GM18520 (cell line): ENCODE data around the gene SH3RF3.
"Not testable (repeated sequence)": the region's sequence is repeated elsewhere in the genome, so short reads cannot be mapped to it uniquely, and the experiment has no call there.

Source experiments
- ATAC-seq: cut with Tn5 transposase; IDR thresholded peaks from one replicate; pipeline ENCODE4 v1.9.1; 2021; ENCODE audit not compliant: unreplicated experiment

Gene SH3RF3

DNA sequence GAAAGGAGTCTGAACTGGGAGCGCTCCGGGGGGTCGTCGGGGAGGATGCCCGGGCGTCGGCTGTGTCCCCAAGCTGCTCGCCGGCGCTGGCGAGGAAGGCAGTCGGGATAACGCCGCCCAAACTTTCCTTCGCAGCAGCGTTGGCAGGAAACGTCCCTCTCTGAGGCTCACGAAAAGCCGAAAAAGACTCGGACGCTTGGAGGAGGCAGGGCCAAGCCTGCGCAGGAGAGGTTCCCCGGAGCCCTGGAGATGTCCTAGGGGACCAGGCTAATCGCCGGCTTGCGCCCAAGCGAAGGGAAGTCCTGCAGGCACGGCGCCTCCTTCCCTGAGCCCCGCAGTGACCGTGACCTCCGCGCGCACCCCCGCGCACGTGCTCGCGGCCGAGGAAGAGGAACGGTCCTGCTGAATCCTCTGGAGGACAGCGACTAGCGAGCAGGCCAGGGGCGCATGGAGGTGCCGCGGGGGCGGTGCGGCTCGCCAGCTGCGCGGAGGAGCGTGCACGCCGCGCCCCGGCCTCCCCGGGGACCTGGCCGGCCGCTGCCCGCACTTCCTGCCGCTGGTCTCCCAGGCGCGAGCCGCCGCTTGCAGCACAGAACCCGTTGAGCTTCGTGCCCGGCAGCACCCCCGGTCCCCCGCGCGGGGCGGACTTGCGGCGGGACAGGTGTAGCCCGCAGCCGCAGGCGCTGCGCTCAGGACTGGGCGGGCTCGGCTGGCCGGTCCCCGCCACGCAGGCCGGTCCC is at the start of gene SH3RF3:
TSS of gene SH3RF3 (plus strand) at position 590 of the 740 bp plus-strand sequence.
- ATAC-seq, result no peak

DNA sequence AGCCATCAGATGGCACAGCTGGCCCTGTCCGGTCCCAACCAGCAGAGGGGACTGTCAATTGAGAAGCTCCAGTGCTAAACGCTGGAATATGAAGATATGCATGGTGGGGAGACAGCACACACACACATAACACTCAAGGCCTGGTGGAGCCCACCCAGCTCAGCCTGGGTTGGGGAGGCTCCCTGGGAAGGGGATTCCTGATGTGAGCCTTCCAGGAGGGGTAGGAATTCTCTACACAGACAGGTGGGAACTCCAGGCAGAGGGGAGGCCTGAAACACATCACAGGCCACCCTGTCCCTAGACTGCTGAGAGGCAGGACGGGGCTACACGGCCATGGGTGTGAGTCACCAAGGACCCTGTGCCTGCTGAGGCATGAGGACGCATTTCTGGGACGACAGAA is 49.4 kb upstream of the SH3RF3 start:
- ATAC-seq, result no peak

DNA sequence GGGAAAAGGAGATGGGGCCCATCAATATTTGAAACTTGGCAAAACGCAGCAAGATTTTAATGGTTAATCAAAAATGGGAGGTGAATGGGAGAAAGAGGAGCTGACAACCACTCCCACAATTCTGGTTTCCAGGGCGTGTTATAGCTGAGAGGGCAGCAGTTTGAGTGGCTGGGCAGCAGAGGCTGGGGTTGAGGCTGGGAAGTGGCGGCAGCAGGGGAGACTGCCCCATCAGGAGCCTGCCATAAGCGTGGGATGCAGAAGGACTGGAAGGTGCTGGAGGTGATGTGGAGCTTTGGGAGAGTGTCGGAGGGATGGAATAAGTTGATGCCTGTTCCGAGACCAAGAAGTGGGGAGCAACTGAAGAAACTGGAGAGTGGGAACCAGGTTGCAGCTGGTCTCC is 48.9 kb upstream of the SH3RF3 start:
- ATAC-seq, result no peak

DNA sequence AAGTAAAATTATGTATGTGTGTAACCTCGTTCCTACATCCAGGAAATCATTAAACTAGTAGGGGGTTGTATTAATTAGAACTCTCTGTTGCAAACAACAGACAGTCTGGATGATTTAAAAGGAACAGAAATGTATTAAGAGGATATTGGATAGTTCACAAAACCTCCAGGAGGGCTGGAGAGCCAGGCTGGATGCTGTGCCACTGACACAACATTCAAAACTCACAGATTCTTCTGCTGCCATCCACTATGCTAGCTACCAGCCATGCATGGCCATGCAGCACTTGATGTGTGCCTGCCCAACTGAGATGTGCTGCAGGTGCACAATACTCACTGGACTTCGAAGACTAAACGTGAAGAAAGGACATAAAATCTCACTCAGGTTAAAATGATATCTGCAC is 48.2 kb upstream of the SH3RF3 start:
- ATAC-seq, result no peak

DNA sequence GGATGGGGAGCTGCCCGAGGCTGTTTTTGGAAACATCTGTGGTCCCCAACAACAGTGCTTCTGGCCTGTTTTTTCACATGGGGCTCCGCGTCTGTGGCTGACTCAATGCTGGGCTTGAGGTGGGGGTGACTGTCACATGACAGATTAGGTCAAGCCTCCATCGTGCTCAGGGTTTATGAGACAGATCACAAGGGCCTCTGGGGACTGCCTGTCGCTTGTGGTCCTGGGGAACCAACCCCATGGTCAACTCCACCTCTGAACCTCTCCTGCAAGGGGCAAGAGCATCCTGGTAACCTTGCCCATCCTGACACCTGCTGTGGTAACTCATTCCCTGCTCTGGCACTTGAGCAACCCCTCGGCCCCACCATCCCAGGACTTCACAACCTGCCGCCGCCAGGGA is 47.6 kb upstream of the SH3RF3 start:
- no peak for ATAC-seq

DNA sequence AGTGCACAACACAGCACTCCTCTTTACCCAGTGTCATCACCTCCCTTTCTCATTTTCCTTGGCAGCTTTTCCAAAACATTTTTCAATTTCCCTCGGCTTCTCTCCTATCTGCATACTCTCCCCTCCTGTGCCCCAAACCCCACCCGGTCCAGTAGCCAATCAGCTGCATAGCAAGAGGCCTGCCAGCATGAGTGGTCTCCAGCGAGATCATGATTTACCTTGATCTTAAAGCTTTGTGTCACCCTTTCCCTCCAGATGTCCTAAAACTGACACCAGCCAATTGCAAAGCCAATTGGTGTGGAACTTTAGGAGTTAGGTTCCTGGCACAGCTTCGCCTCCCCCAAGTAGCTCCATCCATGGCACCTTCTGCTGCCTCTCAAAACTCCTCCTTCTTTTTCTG is 45.2 kb upstream of the SH3RF3 start:
- ATAC-seq, result no peak

DNA sequence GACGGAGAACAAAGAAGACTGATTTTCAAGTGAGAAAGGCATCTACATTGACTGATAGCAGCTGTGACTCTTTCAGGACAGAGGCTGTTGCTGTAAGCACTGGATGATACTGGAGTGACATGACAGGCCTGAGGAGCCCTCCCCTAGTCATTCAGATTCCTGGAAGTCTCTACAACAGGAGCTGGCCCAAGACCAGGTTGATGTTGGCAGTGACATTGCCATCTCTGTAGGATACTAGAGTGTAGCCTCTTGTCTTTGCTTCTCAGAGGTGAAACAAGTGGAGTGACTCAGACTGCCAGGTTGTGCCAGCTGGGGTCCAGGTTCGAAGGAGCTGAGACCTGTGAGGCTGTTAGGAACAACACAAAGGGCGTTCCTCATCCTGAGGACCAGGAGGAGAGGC is 44.7 kb upstream of the SH3RF3 start:
- no peak for ATAC-seq

DNA sequence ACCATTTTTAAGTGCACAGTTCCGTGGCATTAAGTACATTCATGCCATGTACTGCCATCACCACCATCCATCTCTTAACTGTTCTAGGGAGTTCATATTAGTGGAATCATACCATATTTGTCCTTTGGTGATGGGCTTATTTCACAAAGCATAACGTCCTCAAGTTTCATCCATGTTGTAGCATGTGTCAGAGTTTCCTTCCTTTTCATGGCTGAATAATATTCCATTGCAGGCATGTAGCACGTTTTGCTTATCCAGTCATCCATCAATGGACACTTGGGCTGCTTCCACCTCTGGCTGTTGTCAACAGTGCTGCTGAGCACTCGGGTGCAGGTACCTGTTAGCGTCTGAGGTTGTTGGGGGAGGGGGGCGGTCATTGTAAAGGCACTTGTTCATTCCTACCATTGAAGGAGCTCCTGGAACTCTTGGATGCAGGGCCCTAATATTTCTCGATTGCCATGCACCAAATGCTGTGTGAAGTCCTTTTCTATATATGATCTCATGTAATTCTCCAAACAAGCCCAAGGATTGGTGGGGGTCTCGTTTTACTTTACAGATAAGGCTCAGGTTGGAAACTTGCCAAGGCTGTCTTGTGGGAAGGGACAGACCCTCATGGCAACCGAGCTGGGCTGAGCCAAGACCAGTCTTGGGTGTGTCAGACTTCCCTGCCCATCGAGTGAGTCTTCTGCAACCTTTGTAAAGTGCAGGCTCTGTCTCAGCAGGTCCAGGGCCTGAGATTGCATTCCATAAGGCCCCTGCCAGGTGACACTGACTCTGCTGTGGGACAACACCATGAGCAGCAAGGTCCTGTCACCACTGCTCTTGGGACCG is 42.9 kb upstream of the SH3RF3 start:
- no peak for ATAC-seq

DNA sequence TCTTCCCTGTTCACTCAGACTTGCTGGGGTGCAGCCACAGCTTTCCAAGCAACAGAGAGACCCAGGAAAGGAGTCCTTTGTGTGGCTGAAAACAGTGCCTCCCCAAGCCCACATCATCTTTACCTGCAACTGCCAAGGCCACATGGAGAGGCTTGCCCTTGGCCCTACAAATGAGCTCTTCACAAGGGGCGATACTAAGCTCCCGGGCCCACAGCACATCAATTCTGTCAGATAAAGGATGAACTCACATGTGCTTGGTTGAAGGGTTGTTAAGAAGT is 42.3 kb upstream of the SH3RF3 start:
- ATAC-seq, result no peak

DNA sequence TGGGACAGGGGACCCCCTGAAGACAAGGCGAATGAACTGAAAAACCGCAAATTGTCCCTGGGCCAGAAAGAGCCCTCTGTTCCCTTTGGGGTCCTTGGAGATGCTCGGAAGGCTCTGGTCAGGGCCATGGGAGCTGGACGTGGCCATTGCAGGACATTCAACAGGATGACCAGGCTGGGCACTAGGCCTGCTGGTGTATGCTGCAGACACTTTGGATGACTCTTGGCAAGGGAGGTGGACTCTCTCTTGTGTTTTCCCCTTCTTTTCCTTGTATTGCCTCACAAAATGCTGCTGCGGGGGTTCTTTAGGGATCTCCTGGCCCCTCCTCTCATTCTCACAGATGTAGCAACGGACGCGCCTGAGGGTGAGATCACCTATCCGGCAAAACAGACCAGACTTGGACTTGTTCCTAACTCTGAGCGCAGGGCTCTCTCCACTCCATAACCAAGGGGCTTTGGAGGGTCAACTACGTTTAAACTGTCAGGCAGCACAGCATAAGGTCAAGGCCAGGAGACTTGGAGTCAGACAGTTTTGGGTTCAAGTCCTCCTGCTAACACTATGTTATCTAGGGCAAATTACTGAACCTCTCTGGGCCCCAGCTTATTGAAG is 41.8 kb upstream of the SH3RF3 start:
- no peak for ATAC-seq

DNA sequence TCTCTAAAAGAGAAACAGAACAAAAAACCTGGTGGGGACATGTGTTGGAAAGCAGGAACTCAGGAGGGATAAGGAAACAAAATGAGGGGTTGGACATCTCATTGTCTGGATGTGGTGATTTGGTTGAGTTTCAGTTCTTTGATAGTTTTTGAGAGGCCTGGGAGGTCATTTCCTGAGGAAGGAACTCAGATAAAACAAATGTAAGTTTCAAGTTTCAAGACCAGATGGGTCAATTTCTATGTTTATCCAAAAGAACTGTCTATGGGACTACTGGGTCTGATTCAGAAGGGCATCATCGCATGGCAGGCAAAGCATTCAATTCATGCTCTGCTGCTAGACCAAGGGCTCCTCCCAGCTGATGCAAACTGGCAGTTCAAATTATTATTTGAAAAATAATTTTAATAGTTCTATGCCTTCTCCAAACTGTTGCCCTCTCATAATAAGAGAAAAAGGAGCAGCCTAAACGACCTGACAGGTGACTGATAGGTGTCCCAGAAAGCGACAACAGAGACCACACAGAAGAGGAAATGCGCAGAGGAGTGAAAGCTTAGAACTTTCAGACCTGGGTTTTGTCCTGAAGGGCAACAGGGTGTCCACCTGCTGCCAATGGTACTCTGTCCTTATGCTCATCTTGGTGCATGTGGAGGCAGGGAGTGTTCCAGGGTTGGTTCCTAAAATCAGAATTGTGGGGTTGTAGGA is 39.3 kb upstream of the SH3RF3 start:
- no peak for ATAC-seq

DNA sequence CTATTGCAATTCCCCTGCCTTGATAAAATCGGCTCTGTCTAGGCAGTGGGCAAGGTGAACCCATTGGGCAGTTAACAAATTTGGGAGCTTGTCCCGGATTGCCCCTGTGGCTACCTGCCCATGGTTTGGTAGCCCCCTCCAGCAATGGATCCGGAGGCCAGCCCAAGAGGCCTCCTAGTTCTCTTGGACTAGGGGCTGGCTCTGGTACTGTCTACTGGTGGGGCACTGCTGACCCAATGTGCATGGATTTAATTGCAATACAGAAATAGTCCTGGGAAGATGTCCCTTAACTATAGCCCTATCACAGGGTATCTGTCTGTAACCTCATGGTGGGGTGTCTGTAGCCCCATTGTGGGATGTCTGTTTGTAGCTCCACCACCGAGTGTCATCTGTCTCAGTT is 37.5 kb upstream of the SH3RF3 start:
- ATAC-seq, result no peak

DNA sequence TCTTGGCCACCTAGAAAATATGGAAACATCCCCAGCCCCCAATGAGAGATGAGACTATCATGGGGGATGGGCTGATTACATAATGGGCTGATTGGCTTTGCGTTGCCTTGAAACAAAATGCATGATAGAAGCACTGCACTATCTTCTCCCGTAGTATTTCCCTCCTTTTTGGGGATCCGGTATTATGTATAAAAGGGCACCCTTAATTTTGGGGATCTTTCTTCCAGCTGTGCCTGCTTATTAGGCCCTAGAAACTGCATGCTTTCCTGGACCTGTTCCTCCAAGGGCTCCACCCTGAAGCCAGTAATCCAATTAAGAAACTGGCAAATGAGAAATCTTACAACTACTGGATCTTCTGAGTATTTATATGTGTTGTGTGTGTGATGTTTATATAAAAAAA is 34.9 kb upstream of the SH3RF3 start:
- ATAC-seq, result no peak

DNA sequence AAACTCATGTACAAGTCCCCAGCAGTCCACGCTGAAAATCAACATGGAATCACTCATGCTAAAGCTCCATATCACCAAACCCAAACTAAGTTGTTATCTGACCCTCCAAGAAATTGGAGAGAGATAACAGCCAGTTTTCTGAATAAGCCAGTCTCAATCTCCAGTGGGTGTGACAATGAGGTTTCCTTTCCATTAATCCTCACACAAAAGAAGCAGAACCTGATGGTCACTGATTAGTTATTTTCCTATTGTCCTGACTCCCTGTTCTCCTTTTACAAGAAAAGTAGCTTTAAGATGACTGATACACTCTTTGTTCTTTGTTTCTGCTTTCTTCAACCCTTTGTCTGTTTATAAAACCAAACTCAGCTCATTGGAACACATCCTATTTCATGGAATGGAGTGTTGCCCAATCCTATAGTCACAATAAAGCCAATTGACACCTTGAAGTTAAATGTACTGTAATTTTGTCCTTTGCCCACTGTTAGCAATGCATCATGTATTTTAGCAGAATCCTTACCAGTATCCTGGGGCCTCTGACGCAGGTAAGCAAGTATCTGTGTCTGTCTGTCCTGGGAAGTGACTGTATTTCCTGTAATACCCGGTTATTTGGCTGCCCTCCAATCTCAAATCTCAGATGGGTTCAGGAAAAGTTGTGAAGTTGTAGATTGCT is 30.6 kb upstream of the SH3RF3 start:
- no peak for ATAC-seq

DNA sequence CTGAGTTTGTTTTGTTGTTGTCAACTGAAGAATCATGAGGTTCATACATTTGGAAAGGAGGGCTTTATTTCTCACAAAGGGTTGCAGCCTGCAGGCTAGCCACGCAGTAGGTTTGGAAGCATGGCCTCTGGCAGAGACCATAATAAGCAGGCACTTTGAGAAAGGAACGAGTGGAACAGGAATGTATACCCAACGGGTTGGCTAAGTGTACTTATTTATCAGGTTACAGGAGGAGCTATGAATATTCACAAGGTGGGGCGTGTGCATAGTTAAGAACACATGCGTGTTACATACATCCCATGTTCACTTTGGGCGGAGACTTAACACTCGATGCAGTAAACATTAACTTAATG is 30.1 kb upstream of the SH3RF3 start:
- ATAC-seq, result no peak

DNA sequence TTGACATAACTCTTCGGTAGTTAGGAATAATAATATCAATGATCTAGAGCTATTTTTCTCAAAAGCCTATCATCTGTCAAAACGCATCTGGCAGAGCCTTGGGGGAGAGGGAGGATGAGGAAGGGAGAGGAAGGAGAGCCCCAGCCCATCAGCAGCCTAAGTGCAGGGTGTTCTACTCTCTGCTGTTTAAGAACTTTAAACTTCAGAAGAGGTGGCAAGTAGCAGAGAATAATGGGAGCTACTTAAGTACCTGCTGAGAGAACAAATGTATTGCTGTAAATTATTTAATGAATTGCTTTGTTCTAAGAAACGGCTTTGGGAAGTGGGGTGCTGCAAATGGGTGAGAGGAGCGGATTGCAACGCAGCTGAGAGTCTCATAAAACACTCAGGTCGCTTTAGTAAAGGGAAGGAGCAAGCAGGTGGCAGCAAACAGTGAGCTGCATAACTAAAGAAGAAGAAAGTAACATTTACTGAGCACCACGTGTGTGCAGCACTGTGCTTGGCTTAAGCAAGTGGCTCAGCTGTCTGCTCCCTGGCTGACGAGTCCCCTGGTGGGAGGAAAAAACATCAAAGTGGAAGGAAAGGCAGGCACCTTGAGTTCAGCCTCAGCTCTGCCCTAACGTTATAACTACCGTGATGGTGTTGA is 26.3 kb upstream of the SH3RF3 start:
- no peak for ATAC-seq

DNA sequence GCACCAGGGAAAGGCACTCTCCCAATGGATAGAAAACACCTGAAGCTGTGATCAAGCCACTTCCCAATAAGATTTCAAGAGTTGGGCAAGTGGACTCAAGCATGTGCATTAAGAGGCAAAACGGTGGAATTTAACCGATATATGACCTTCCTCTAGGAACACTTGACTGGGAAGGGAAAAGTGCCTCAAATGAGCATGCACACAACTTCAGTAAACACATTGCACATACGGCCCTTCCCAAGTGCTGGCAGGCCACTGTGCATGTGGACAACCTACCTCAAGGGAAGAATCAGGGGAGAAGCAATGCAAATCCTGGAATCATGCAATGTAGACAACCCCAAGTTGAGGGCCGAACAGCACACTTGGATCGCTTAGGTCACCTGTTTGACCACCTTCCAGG is 23.9 kb upstream of the SH3RF3 start:
- no peak for ATAC-seq

DNA sequence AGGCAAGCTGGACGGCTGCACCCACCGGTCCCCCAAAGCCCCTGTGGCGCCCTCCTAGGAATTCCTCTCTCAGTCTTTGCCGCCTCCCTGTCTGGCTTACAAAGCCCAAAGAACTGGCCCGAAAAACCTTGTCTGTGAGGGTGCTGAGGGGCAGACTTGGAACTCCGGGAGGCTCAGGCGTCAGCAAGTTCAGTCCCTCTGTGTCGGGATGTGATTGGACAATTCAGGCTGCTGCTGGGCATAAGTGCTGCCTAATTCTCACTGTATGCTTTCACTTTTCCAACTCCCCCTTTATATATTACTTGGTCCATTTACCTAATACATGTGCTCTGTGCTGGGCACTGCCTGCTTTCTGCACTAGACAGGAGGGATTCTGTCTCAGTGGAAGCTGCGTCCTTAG is 20.3 kb upstream of the SH3RF3 start:
- ATAC-seq, result no peak

DNA sequence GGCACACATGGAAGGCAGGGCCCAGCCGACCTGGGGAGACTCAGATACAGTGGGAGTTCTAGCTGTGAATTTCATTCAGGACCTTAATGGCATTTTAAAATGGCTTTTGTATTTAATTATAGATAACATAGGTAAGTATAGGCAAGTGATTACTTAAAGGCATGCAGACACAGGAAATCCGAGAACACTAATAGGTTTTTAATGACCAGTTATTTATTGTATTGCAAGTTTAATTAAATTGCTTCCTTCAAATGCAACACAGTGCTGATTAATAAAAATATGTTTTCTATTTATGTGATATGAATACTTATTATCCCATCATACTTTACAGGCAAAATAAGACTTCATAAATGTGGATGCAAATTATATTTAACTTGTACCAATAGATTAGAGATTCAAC is 19.7 kb upstream of the SH3RF3 start:
- ATAC-seq, result no peak

DNA sequence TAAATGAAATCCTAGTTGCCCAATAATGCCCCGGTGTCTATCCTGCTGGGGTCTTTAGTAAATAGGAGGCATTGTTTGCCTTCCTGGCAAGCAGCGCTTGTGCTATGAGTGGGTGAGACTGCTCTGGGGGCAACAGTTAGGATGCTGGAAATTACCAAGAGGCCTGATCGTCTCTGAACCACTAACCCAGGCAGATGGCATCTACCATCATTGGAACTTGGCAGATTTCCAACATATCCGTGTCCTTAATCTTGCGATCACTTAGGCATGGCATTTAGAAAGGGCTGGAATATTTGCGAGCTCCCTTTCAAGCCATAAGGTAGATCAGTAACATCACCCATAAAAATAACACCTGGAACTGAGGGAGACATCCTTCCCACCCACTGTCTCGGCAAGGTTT is 18.8 kb upstream of the SH3RF3 start:
- ATAC-seq, result no peak

DNA sequence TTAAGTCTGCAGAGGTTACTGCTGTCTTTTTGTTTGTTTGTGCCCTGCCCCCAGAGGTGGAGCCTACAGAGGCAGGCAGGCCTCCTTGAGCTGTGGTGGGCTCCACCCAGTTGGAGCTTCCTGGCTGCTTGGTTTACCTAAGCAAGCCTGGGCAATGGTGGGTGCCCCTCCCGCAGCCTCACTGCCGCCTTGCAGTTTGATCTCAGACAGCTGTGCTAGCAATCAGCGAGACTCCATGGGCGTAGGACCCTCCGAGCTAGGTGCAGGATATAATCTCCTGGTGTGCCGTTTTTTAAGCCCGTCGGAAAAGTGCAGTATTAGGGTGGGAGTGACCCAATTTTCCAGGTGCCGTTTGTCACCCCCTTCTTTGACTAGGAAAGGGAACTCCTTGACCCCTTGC is 11.8 kb upstream of the SH3RF3 start:
- ATAC-seq, result not testable (repeated sequence)
